ENCODE results near the gene MIEF1.

DNA sequence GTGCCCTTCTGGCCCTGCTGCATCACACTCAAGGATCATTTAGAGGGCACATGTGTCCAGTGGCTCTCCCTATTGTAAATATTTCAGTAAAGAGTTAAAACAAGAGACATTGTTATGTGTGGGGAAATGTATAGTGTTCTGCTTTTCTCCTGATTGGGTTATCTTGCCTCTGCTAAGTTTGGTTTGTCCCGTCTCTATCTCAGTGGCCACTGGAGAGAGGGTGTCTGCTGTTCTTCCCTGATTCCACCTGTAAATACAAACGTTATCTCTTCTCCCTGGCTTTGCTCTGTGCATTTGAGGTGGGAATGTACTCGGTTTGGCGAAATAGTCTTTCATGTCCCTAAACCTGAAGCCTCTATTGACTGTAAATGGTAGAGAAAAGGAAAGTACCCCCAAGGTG, 6.3 kb downstream of the MIEF1 start:
- TF ChIP-seq, protein P1, sequence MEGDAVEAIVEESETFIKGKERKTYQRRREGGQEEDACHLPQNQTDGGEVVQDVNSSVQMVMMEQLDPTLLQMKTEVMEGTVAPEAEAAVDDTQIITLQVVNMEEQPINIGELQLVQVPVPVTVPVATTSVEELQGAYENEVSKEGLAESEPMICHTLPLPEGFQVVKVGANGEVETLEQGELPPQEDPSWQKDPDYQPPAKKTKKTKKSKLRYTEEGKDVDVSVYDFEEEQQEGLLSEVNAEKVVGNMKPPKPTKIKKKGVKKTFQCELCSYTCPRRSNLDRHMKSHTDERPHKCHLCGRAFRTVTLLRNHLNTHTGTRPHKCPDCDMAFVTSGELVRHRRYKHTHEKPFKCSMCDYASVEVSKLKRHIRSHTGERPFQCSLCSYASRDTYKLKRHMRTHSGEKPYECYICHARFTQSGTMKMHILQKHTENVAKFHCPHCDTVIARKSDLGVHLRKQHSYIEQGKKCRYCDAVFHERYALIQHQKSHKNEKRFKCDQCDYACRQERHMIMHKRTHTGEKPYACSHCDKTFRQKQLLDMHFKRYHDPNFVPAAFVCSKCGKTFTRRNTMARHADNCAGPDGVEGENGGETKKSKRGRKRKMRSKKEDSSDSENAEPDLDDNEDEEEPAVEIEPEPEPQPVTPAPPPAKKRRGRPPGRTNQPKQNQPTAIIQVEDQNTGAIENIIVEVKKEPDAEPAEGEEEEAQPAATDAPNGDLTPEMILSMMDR (IDR thresholded peaks at IDR 0.05): no peak
- TF ChIP-seq POLR2AphosphoS5 (IDR thresholded peaks at IDR 0.05): no peak
- TF ChIP-seq POLR2A (IDR thresholded peaks at IDR 0.05; ENCODE audit: low read depth): no peak
- TF ChIP-seq EP300 (IDR thresholded peaks at IDR 0.05): no peak

Measured in esophagus muscularis mucosa (tissue), 4 donors.